Fibroblast of mammary gland (primary cell): ENCODE measurements around the gene RGL1.

Source experiments
- DNase-seq: peaks from one replicate; pipeline ENCODE4 v3.0.0-alpha.2; 2010; ENCODE audit warnings: low read depth
- H3K4me3 ChIP-seq: 2 replicates; pipeline ENCODE4 v1.5.1; 2011; ENCODE audit warnings: low read depth, mild to moderate bottlenecking, low read length, moderate library complexity; ENCODE audit not compliant: control insufficient read depth
- TF ChIP-seq, protein P1 (sequence below): conservative IDR thresholded peaks from 2 replicates; pipeline ENCODE4 v1.5.1; 2011; ENCODE audit warnings: low read depth, low read length, inconsistent platforms; ENCODE audit not compliant: control insufficient read depth, insufficient read depth

RGL1 gene

DNA sequence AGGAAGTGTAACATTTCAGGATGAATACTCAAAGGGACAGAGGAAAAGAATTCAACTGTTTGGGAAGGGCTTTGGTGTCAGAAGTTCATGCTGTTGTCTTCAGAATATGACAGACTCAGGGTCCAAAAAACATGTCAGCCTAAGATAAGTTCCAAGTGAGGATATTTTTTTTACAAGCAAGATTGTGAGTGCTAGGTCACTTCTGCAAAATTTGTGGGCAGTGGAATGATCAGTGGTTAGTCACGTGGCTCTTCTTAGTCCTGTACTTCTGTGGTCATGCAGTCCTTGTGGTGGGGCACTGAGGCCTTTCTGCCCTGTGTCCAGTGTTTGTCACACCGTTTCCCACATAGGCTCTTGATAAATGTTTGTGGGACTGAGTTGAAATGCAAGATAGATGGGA is 5.2 kb downstream of the RGL1 start:
- peak; percentile 35 for DNase-seq

GRCh38 chr1:183810756-183811544 is 6.0 kb downstream of the RGL1 start:
- no peak overlapping the region for H3K4me3 ChIP-seq
- TF ChIP-seq, protein P1, sequence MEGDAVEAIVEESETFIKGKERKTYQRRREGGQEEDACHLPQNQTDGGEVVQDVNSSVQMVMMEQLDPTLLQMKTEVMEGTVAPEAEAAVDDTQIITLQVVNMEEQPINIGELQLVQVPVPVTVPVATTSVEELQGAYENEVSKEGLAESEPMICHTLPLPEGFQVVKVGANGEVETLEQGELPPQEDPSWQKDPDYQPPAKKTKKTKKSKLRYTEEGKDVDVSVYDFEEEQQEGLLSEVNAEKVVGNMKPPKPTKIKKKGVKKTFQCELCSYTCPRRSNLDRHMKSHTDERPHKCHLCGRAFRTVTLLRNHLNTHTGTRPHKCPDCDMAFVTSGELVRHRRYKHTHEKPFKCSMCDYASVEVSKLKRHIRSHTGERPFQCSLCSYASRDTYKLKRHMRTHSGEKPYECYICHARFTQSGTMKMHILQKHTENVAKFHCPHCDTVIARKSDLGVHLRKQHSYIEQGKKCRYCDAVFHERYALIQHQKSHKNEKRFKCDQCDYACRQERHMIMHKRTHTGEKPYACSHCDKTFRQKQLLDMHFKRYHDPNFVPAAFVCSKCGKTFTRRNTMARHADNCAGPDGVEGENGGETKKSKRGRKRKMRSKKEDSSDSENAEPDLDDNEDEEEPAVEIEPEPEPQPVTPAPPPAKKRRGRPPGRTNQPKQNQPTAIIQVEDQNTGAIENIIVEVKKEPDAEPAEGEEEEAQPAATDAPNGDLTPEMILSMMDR = no peak
- DNase-seq = peak; percentile 68

More for the DNA sequence above, 5.2 kb downstream of the RGL1 start:
- TF ChIP-seq, protein P1 = no peak
- no peak overlapping the region for H3K4me3 ChIP-seq

DNA sequence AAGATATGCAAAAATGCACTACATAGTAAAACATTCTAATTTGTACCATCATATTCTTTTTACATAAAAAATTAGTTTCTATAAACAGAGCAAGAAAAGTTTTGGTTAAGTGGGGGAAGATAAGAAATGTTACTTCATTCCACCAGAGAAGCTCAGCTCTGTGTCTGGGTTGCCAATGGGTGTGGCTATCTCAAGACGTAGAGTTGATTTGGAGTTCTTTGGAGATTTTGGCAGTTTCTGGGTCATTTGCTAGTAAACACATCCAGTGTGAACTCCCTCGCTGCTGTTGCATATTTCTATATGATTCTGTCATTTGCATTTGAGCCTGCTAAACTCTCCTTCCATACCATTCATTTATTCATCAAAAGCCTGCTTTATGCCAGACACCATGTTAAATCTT is 7.2 kb downstream of the RGL1 start:
- no peak overlapping the region for H3K4me3 ChIP-seq
- no peak for DNase-seq
- TF ChIP-seq, protein P1 = no peak

- H3K4me3 ChIP-seq = no peak overlapping the region
- TF ChIP-seq, protein P1 = no peak
- peak; percentile 82 for DNase-seq
Measured at GRCh38 chr1:183812686-183813569, 8.0 kb downstream of the RGL1 start.

DNA sequence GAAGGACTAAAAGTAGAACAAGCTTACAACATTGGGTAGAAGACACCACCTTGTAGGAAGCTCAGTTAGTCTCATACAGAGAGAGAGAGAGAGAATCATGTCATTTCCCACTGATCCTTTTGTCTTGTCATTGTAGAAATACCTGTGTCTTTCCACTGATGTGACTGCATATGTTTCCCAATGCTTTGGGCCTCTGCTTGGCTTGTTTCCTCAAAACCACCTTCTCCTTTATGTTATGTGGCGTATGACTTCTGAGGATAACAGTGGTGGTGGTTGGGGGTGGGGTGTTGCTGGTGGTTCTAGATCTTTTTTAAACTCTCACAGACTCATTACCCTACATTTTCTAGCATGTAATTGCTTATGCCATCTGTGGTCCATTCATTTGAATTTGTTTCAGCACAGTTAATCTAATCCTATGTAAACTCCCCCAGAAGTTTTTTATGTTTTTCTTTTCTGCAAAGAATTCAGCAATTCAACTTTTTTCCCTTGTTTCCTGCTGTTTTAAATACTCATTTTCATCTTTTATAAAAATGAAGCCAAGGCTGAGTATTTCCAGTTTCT is 9.3 kb downstream of the RGL1 start:
- H3K4me3 ChIP-seq = no peak overlapping the region
- no peak for DNase-seq
- TF ChIP-seq, protein P1 = no peak

GRCh38 chr1:183816110-183816509 is 11.2 kb downstream of the RGL1 start:
- H3K4me3 ChIP-seq = no peak overlapping the region
- DNase-seq = no peak
- TF ChIP-seq, protein P1 = no peak
